Activated T-cell treated with anti-CD3 and anti-CD28 coated beads for 1 hour (primary cell): ENCODE measurements around the gene EFCAB6.

ENCODE experiments used
- DNase-seq: peaks from one replicate; pipeline ENCODE4 v3.0.0-alpha.2; 2020; ENCODE audit warnings: low read depth

EFCAB6 gene

DNA sequence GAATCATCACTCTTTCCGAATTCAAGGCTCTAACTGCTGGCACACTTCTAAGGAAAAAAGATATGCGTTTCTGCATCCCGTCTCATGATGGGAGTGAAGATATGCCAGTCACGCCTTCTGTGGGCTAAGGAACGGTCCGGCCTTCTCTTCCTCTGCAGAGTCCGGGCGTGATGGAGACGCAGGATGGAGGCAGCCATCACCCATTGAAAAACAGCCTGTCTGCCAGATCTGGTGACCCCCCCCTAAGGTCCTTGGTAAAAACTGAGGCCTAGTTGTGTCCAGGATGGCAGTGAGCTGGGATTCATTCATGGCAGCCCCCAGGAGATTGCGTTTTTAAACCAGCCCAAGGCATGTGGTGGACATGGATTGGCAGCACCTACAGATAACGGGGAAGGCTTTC lies 6.9 kb upstream of the EFCAB6 start:
- DNase-seq, result no peak

DNA sequence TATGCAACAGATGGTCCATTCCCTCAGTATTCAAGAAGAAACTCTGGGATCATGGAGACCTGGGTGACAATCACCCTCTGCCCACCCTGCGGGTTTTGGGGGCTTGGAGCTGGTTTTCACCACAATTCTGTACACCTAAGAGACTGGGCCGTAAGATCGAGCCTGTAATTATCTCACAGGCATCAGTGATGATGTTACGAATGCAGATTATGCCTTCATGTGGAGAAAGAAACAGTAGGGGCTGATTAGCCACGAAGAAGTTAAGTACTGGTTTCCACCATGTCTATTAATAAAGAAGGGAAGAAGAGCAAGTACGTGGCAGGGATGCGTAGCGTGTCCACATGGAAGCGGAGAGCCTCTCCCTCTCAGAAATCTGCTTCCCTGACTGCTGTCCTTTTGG lies 5.3 kb upstream of the EFCAB6 start:
- no peak for DNase-seq

DNA sequence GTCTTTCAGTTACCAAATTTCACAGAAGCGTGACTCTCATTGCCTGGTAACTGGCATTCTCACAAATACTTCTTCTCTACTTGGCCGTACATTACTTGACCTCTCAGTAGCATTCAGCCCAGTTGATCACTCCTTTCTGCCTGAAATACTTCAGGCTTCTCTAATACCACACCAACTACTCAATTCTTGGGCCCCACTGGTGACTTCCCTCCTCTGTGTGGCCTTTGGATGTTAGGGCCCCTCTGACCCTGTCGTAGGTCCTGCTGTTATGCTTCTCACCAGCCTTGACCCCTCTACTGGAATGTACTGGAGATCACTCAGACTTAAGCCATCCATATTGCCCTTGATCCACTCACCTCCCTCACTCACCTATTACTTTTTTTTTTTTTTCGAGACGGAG lies 2.2 kb upstream of the EFCAB6 start:
- no peak for DNase-seq

DNA sequence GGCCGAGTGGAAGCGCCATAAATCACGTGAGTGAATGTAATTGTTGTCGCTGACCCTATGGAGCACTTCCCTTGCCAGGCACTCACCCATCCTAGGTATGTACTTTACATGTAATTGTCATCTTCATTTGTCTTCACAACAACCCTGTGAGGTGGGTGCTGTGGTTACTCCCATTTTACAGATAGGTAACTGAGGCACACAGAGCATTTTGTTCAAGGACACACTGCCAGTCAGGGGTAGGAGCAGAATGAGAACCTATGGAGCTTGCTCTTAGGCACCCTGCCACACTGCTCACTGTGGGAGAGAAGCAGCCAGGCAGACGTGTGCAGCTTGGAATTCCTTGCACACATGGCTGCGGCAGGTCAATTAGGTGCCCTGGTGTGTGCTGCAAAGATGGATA lies 785 bp upstream of the EFCAB6 start:
- DNase-seq, result no peak

DNA sequence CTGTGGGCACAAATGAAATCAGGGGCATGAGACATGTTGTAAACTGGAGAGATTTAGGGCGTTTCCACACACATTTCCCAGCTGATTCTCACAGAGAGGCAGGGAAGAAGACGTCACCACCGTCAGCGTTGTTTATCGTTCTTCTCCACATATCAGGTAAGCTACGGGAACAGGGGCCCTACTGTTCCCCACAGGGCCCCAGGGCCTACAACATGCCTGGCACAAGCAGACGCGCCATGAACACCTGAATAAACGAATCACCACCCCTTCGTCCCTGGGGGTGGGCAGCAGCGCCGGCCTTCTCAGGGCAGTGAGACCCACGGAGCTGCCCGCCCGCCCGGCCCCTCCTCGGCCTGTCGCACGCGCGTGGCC lies 342 bp downstream of the EFCAB6 start:
- no peak for DNase-seq

DNA sequence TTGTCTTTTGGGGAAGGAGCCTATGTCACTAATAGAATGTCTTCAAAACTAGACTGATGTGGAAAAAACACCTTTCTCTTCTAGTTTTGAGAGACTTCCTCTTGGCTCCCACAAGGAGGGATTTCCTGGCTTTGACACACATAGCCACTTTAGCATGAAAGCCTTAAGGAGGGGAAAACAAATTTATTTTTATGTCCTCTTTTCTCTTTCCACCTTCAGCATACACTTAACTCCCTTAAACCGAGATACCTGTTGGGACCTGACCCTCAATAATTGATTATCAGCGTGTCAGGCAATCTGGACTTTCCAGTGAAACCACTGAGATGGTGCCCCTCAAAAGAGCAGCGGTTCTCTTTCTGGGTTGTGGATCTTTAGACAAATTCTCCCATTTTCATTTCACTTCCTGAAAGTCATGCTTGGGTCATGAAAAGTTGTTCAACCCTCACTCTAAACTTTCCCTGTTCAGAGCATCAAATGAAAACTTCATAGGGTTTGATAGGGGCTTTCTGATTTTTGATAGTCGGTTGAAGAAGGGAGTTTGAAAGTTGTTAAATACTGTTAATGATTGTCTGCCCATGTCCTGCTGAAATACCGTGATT lies 9.1 kb downstream of the EFCAB6 start:
- DNase-seq, result no peak

DNA sequence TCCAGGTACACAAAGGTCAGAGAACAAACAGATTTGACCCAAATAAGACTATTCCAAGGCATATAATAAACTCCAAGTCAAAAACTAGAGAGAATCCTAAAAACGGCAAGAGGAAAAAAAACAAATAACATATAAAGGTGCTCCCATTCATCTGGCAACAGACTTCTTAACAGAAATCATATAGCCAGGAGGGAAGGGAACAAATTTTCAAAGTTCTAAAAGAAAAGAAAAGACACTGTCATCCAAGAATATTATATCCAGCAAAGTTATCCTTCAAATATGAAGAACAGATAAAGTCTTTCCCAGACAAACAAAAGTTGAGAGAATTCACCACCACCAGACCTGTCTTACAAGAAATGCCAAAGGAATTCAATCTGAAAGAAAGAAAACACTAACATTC lies 11.1 kb downstream of the EFCAB6 start:
- DNase-seq, result no peak

DNA sequence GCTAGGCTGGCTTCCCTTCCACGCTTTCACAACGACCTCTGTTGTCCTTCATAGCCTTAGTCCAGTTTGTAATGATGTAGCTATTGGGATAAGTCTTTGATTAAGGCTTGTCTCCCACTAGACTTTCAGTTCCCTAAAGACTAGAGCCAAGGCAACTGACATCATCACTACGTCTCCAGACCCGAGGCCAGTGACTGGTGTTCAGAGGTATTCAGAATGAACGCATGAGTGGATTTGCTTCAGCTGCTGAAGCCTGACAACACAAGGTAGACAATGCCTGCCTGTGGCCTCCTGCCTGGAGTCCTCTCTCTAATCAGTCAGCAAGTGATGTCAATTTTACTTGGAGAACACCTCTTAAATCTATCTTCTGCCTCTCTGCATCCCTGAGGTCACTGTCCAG lies 13.6 kb downstream of the EFCAB6 start:
- DNase-seq, result no peak

DNA sequence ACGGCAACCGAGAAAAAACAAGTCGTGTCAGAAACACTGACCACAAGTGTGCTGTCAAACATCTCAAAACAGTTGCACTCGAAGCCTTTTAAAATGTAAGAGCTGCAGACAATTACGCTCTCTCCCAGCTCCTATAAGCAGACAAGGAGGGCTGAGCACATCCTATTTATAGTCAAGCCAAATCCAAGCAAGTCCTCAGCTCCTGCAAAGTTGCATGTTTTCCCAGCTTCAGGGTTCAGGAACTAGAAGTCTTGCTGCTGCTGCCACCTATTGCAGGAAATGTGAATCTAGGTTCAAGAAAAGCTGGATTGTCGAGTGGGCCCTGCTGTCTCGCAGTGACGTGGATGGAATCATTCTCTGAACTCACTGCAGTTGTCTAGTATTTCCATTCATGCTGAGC lies 15.5 kb downstream of the EFCAB6 start:
- no peak for DNase-seq

DNA sequence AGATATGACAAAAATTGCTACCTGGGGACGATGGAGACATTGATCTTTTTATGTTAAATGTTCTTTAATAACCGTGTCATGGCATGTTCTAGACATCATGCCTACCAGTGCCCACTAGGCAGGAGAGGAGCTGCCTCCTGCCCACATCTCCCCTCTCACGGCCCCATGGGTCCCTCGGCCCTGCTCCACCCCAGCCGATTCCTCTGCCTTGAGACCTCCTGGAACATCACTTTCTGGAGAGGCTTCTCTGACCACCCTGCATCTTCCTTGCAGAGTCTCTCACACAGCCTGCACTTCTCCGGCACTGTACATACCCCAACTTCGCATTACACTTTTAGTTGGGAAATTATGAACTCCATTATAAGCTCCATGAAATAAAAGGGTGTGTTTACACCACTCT lies 16.8 kb downstream of the EFCAB6 start:
- no peak for DNase-seq

DNA sequence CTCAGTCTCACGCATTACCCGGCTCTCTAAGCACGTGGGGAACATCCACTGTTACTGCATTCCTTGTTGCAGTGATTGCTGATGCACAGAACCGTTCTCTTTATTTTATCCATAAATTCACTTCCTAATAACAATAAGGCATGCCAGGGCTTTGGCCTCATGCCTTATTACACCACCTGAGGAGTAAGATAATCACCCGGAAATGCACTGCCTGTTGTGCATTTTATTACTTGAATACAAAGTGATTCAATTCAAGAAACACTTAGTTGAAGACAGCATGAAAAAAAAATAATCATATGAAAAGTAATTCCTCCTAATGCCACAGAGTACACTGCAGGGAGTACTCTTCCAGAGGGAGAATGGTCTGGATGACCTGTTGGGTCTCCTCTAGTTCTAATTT lies 19.2 kb downstream of the EFCAB6 start:
- no peak for DNase-seq

DNA sequence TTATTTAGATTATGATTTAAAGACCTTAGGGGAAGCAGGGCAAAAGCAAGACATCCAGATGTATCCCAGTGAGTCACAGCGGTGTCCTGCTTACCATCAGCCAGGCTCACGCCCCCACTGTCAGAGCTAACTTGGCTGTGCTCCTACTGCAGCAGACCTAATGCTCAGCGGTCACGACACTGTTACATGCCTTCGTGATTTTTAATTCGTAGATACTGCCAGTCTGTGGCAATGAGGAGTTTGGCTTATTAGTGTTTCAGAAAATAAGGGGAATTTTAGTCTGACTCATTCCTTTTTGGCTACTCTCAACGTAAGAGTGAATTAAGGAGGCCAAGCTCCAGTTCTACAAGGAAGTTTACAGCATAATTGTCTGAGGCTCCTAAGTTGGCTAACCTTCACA lies 22.7 kb downstream of the EFCAB6 start:
- no peak for DNase-seq

DNA sequence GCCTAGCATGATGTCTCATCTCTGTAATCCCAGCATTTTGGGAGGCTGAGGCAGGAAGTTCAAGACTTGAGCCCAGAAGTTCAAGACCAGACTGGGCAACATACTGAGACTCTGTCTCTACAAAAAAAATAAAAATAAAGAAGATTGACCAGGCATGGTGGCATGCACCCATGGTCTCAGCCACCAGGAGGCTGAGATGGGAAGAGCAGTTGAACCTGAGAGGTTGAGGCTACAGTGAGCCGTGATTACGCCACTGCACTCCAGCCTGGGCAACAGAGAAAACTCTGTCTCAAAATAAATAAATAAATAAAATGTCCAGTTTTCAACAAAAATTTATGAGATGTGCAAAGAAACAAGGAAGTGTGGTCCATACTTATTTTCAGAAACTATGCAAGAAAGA lies 28.3 kb downstream of the EFCAB6 start:
- DNase-seq, result no peak

DNA sequence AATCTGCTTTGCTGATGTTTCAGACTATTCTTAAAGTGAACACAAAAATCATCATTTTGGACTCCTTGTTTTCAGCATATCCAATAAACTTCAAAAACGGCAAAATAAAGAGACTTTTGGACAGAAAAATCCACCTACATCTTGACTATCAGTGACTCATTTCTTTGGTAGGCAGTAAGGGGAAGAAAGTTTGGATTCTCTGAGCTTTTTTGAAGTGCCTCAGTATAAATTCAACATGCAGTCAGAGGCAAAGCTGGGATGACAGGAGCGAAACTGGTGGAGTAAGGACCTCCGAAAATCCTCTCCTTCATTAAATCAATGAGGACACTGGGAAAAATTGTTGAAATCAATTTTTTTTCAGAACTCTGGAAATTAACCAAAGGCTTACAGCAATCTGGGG lies 29.7 kb downstream of the EFCAB6 start:
- DNase-seq, result no peak

DNA sequence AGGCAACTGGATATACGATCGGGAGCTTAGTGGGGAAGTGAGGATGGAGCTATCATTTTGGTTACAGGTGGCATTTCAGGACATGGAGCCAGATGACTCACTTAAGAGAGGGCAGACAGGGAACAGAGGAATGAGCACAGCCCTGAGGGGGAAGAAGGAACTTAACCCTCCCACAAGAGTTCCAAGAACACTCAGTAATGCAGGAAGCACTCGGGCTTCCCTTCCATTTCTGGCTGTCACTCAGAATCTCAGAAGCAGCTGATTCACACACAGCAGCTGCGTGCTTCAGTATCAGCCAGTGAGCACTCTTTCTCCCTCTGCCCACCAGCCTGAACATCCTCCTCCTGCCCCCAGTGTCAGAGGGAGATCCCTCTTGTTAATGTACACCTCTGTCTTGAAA lies 34.8 kb downstream of the EFCAB6 start:
- no peak for DNase-seq

DNA sequence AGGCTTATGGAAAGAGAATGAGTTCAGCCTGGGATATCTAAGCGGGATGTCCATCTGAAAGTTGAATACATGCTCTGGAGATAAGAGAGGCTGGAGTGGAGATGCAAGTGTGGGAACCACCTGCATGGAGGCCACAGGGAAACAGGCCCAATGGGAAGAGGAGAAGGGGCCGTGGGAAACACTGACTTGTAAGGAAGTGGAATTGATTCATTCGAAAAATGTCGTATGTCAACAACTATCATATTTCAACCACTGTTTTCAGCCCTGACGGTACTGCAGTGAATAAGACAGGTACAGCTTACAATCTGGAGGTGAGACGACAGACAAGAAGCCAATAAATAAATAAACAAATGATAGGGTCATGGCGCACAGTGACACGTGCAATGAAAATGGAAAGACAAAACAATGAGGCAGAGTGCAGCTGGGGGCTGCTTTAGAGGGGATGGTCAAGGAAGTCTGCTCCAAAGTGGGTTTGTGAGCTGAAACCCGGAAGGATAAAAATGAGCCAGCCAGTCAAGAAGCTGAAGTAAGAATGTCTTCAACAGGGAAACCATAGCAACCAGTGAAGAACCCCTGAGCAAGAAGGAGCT lies 35.9 kb downstream of the EFCAB6 start:
- DNase-seq, result no peak

DNA sequence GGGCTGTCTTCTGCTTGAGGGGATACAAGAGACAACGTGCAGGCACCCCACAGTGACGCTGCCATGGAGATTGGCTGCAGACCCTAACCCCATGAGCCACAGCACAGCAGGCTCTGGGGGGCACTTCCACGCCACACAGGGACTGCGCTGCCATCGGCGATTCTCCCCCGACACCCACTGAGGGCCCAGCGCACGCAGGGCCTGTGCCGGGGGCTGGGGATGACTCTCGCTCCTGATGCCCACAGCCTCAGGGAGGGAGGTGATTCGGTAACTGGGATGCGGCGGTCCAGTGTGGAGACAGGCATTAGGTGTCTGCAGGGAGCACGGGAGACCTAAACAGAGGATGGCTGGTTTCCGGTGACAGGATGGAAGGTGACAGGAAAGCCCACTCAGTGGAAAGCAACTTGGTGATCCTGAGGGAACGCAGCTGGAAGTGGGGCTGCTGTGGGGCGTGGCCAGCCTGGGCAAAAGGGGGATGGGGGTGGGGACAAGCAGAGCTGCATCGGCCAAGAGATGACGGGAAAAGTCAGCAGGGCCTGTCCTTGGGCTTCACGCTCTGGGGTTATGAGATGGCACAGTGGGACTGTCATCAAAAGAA lies 37.7 kb downstream of the EFCAB6 start:
- no peak for DNase-seq

DNA sequence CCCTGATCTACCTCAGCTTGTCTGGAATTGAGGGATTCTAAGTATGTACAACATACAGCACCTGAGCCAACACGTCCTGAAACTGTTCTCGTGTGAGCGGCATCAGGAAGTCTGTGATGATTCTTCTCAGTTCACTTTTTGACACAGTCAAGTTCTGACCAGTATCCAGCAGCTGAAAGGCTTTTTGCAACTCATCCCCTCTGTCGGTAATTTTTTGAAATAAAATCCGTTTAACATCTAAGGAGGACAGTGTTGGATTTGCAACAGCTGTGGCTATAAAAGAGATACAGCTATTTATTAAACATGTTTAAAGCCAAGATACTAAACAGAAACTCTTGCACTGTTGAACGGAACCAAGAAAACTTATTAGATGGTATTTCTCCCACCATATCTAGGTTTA lies 39.3 kb downstream of the EFCAB6 start:
- DNase-seq, result no peak

DNA sequence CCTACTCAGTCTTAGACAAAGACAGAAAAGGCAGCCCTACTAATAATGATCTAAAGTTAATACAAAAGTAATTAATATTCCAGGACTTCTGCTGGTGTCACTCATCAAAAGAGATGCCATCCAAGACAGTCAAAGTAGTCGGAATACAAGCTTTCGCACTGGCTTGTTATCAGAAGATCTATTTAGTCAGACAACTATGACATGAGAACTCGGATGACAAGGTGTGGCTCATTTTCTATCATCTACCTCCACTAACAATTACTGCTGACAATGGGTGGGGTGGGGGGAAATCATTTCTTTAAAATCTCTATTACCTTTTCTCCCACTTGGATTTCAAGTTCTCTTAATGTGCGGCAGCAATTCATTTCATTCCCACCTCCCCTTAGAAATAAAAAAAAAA lies 56.7 kb downstream of the EFCAB6 start:
- no peak for DNase-seq

DNA sequence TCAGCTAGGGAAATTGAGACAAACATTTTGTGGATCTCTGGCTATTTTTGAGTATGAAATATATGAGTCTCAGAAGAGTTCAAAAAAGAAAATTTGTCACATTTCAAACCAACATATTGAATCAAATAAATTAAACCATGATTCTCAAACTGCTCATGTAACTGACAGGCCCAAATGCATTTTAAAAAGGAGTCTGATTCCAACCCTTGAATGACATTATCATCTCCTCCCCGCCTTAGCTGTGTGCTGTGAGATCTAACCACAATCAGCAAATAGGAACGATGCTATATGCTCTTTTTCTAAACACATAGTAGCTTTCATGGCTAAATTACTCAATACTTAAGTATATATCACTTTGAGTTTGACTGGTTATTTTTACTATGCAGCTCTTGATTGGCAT lies 57.1 kb downstream of the EFCAB6 start:
- DNase-seq, result no peak

DNA sequence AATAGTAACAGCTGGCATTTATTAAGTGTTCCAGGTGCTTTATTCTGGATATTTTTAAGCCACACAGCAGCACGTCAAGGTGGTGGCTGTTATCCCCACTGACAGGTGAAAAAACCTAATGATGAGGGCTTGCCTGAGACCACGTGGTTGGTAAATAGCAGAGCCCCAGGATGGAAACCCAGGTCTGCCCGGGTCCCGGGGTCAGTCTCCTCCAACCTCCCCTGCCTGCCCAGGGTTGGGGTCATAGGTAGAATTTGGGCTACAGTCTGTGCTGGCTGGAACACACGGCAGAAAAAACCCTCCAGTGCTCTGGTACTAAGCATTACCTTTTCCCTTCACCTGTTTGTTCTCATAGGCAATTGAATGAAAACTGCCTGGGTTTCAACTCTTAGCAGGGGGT lies 57.9 kb downstream of the EFCAB6 start:
- no peak for DNase-seq

DNA sequence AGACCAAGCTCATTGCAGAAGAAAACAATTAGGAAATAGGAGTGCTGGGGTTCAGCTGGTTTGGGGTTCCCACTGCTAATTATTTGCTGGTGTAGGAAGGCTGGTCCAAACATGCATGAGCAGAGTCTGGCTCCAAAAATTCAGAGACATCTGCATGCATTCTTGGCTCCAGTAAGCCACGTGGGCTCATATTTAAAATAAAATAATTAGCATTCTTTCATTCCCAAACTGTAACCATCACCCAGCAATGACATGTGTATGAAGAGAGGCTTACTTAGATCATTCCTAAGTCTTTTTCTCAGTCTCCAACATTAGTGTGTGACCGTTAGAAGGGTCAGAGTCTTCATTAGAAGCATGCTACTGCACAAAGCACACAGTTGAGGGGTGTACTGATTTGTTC lies 58.4 kb downstream of the EFCAB6 start:
- DNase-seq, result no peak

DNA sequence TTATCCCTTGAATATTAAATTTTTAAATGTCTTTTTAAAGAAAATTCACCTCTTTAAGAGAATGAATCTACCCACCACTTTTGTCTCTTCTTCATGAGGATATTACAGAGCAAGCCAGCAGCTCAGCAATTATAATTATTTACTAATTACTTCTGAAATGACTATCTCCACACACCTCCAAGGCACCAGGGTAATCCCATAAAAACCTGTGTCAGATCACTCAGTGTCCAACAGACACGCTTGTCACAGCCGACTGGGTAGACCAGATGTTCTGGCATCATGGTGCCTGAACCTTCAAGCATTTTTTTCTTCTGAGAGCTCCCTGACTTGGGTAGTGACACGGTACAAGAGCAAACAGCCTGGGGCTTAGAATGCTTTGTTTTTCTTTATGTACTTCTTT lies 61.4 kb downstream of the EFCAB6 start:
- DNase-seq, result no peak

DNA sequence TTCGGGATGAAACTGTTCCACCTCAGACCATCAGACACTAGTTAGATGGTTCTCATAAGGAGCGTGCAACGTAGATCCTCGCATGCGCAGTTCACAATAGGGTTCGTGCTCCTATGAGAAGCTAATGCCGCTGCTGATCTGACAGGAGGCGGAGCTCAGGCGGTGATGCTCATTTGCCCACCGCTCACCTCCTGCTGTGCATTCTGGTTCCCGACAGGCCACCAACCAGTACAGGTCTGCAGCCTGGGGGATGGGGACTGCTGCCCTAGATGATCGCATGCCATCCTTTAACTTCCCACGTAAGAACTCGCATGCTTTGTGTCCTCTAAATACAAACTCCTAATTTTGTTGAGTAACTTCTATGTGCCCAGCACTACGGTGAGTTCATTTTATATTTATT lies 62.6 kb downstream of the EFCAB6 start:
- DNase-seq, result no peak
